ENCODE results near the gene ZNF629.

ZNF629 gene

DNA sequence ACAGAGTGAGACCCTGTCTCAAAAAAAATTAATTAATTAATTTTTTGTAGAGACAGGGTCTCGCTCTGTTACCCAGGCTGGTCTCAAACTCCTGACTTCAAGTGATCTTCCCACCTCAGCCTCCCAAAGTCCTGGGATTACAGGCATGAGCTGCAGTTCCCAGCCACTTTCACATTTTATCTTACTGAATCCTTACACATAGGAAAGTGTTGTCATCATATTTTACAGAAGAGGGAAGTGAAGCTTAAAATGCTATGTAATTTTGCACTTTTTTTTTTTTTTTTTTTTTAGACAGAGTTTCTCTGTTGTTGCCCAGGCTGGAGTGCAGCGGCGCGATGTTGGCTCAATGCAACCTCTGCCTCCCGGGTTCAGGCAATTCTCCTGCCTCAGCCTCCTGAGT, 21.1 kb upstream of the ZNF629 start:
- no peaks in the 10 kb centered on the region for H3K36me3 ChIP-seq (ENCODE audit: insufficient read depth, low read depth, low read length)
- H3K4me3 ChIP-seq (ENCODE audit: low read length) = no peak overlapping the region
- H3K27me3 ChIP-seq (ENCODE audit: insufficient read depth, low read length) = peaks cover 61% of the 10 kb centered on the region
- H3K9ac ChIP-seq (ENCODE audit: low read depth, low read length) = no peak overlapping the region
- H3K27ac ChIP-seq (ENCODE audit: low read length) = no peak overlapping the region
- no peaks in the 10 kb centered on the region for H3K9me3 ChIP-seq (ENCODE audit: insufficient read depth, low read depth, low read length)
- peaks cover 4% of the 10 kb centered on the region; the same call in 1 of the 2 replicates for H3K4me1 ChIP-seq (ENCODE audit: insufficient read depth, low read length)

DNA sequence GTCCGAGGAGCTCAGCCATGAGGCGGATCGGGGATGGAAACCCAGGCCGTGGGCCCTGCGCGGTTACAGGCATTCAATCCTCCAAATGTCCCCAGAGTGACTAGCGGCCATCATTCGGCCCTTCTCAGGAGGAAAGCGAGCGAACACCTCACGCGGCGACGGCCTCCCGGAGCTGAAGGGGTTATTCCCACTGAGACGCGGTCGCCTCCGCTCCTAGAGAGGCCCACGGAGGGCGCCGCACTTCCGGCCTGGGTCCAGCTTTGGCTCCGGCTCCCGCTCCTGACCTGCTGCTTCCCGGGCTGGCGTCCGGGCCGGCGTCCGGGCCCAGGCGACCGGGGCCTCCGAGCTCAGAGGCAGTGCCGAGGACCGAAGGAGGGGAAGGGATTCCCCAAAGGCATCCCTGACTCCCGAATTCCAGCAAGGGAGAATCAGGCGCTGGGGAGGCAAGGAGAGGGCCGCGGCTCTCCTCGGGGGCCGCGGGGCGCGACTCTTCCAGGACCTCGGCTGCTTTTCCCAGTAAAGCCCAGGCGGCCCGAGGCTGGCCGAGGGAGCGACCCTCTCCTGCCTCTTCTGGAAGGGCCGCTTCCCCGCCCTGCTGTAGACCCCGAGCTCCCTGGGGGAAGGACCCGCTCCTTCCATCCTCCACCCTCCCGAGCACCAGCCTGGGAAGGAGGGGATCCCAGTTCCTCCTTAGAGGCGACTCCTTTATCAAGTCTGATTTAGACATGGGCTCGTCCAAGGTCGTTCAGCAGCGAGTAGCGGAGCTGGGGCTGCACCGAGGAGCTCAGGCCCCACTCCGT, 18.6 kb upstream of the ZNF629 start:
- H3K27me3 ChIP-seq (ENCODE audit: insufficient read depth, low read length) = peaks cover 64% of the 10 kb centered on the region
- H3K9me3 ChIP-seq (ENCODE audit: insufficient read depth, low read depth, low read length) = no peaks in the 10 kb centered on the region
- peak overlapping the region; percentile 66 for H3K4me3 ChIP-seq (ENCODE audit: low read length)
- peaks cover 4% of the 10 kb centered on the region; the same call in 1 of the 2 replicates for H3K4me1 ChIP-seq (ENCODE audit: insufficient read depth, low read length)
- no peaks in the 10 kb centered on the region for H3K36me3 ChIP-seq (ENCODE audit: insufficient read depth, low read depth, low read length)
- no peak overlapping the region for H3K27ac ChIP-seq (ENCODE audit: low read length)
- H3K9ac ChIP-seq (ENCODE audit: low read depth, low read length) = peak overlapping the region; percentile 54; the same call in 1 of the 2 replicates

DNA sequence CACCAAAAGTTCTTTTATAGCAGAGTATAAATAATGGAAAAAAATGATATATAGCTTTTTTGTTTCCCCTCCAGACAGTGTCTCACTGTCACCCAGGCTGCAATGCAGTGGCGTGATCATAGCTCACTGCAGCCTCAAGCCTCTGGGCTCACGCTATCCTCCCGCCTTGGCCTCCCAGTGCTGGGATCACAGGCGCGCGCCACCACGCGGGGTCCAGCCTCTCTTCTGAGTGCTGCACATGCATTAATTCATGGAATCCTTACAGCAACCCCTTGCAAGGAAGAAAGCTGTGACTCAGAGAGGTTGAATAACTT, 18.0 kb upstream of the ZNF629 start:
- Histone ChIP-seq H3K27me3 (ENCODE audit: insufficient read depth, low read length) (peaks cover 65% of the 10 kb centered on the region), H3K36me3 (ENCODE audit: insufficient read depth, low read depth, low read length) (no peaks in the 10 kb centered on the region), H3K27ac (ENCODE audit: low read length) (no peak overlapping the region), H3K9me3 (ENCODE audit: insufficient read depth, low read depth, low read length) (no peaks in the 10 kb centered on the region), H3K4me3 (ENCODE audit: low read length) (peak overlapping the region; percentile 66), H3K4me1 (ENCODE audit: insufficient read depth, low read length) (peaks cover 4% of the 10 kb centered on the region; the same call in 1 of the 2 replicates), H3K9ac (ENCODE audit: low read depth, low read length) (peak overlapping the region; percentile 54; the same call in 1 of the 2 replicates)

DNA sequence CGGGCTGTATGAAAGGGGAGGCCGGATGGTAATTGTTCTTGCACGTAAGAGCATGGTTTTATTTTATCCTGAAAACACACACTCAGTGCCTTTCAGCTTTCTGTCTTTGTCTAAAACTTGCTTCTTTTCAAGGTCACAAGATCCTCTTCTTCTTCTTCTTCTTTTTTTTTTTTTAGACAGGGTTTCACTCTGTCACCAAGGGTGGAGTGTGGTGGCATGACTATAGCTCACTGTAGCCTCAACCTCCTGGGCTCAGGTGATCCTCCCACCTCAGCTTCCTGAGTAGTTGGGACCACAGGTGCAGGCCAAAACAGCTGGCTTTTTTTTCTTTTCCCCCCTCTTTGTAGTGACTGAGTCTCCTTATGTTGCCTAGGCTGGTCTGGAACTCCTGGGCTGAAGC, 15.9 kb upstream of the ZNF629 start:
- Histone ChIP-seq H3K9me3 (ENCODE audit: insufficient read depth, low read depth, low read length) (no peaks in the 10 kb centered on the region), H3K36me3 (ENCODE audit: insufficient read depth, low read depth, low read length) (no peaks in the 10 kb centered on the region), H3K27ac (ENCODE audit: low read length) (no peak overlapping the region), H3K9ac (ENCODE audit: low read depth, low read length) (no peak overlapping the region), H3K4me1 (ENCODE audit: insufficient read depth, low read length) (peaks cover 4% of the 10 kb centered on the region; the same call in 1 of the 2 replicates), H3K27me3 (ENCODE audit: insufficient read depth, low read length) (peaks cover 58% of the 10 kb centered on the region), H3K4me3 (ENCODE audit: low read length) (no peak overlapping the region)

DNA sequence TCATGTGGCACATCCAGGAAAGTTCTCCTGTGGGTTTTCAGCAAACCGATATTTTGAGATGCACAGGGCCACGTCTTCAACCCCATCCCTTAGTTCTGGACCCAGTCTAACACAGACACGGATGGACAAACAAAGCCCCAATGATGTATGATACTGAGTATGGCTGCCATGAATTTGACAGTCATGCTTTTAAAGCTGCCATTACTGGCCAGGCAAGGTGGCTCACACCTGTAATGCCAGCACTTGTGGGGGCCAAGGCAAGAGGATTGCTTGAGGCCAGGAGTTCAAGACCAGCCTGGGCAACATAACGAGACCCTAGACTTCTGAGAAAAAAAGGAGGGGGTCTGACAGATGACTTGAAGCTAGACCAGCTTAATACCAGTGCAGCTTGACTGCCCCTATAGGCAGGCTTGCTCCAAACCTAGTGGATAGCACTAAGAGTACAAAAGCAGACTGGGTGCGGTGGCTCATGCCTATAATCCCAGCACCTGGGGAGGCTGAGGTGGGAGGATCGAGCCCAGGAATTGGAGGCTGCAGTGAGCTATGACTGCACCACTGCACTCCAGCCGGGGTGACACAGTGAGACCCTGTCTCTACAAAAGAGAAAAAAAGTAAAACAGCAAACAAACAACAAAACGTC, 10.8 kb upstream of the ZNF629 start:
- H3K36me3 ChIP-seq (ENCODE audit: insufficient read depth, low read depth, low read length) = no peaks in the 10 kb centered on the region
- no peak overlapping the region for H3K9ac ChIP-seq (ENCODE audit: low read depth, low read length)
- H3K27me3 ChIP-seq (ENCODE audit: insufficient read depth, low read length) = peaks cover 23% of the 10 kb centered on the region
- H3K9me3 ChIP-seq (ENCODE audit: insufficient read depth, low read depth, low read length) = no peaks in the 10 kb centered on the region
- no peaks in the 10 kb centered on the region for H3K4me1 ChIP-seq (ENCODE audit: insufficient read depth, low read length)
- H3K27ac ChIP-seq (ENCODE audit: low read length) = no peak overlapping the region
- H3K4me3 ChIP-seq (ENCODE audit: low read length) = no peak overlapping the region

DNA sequence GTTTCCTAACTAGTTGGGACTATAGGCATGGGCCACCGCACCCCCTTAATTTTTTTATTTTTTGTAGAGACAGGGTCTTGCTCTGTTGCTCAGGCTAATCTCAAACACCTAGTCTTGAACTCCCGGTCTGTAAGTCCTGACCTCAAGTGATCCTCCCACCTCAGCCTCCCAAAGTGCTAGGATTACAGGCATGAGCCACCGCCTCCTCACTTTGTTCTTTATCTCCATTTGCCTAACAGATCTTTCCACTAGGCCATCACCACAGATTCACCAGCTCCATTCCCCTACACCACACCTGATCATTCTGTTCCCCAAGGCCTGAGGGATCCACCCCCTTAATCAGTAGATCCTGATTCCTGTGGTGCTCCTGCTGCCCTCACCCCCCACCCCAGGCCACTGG, 7.6 kb upstream of the ZNF629 start:
- no peak overlapping the region for H3K4me3 ChIP-seq (ENCODE audit: low read length)
- no peak overlapping the region for H3K9ac ChIP-seq (ENCODE audit: low read depth, low read length)
- H3K36me3 ChIP-seq (ENCODE audit: insufficient read depth, low read depth, low read length) = no peaks in the 10 kb centered on the region
- no peaks in the 10 kb centered on the region for H3K4me1 ChIP-seq (ENCODE audit: insufficient read depth, low read length)
- H3K27me3 ChIP-seq (ENCODE audit: insufficient read depth, low read length) = 0 out of 2 replicates have a peak, but pooled peaks cover 8% of the 10 kb centered on the region
- no peak overlapping the region for H3K27ac ChIP-seq (ENCODE audit: low read length)
- no peaks in the 10 kb centered on the region for H3K9me3 ChIP-seq (ENCODE audit: insufficient read depth, low read depth, low read length)

DNA sequence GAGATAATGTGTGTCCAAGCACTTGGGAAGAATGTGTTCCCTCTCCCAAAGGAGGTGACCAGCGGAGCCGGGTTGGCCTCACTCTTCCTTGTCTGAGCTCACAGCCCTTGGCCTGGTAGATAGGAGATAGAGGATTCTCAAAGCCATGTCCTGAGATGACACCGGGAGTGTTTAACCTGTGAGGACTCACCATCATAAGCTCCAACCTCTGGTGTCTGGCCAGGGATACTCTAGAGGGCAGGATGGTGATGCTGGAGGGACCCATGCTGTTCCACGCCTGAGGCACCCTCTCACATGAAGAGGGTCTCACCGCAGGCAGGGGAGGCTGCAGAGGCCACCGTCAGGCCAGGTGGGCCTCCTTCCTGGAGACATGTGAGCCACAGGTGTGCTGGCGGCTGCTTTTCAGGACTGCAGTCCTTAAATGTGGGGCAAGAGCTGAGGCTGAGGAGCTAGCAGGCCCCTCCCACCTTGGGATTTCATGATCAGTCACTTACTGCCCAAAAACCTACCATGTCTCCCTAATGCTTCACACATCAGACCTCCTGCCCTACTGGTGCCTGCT, 6.6 kb upstream of the ZNF629 start:
- Histone ChIP-seq H3K36me3 (ENCODE audit: insufficient read depth, low read depth, low read length) (no peaks in the 10 kb centered on the region), H3K27me3 (ENCODE audit: insufficient read depth, low read length) (0 out of 2 replicates have a peak, but pooled peaks cover 8% of the 10 kb centered on the region), H3K9me3 (ENCODE audit: insufficient read depth, low read depth, low read length) (no peaks in the 10 kb centered on the region), H3K4me1 (ENCODE audit: insufficient read depth, low read length) (no peaks in the 10 kb centered on the region), H3K9ac (ENCODE audit: low read depth, low read length) (no peak overlapping the region), H3K4me3 (ENCODE audit: low read length) (no peak overlapping the region), H3K27ac (ENCODE audit: low read length) (no peak overlapping the region)

DNA sequence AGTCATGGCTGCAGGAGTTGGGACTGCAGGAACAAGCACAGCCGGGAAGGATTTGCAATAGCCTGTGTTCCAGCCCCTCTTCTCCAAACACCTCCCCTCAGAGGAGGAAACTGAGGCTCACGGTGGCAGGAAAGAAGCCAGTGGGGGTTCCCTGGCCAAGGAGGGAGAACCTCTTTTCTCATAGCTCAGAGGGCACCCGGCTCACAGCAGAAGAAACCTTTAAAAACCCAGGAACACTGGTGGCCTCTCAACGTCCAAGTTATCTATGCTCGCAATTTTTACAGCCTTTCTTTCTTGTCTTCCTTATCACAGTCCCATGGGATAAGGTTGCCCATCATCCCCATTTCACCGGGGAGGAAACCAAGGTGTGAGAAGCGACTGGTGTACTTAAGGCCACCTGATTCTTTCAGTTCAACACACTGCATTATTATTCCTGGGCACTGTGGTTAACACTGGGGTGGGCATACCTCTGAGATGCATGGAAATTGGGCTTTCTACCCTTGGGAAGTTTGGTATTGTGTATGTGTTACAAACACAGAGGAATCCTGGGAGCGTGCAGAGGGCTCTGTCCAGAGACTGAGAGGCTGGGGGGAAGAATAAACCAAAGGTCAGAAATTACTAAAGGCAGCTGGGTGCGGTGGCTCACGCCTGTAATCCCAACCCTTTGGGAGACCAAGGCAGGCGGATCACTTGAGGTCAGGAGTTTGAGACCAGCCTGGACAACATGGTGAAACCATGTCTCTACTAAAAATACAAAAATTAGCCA, 791 bp upstream of the ZNF629 start:
- H3K36me3 ChIP-seq (ENCODE audit: insufficient read depth, low read depth, low read length) = peaks cover 12% of the 10 kb centered on the region; the same call in 1 of the 2 replicates
- 0 out of 2 replicates have a peak, but pooled peaks cover under 1% of the 10 kb centered on the region for H3K27me3 ChIP-seq (ENCODE audit: insufficient read depth, low read length)
- peak overlapping the region; percentile 91 for H3K4me3 ChIP-seq (ENCODE audit: low read length)
- peak overlapping the region; percentile 96 for H3K27ac ChIP-seq (ENCODE audit: low read length)
- peak overlapping the region; percentile 95; the same call in 1 of the 2 replicates for H3K9ac ChIP-seq (ENCODE audit: low read depth, low read length)
- H3K4me1 ChIP-seq (ENCODE audit: insufficient read depth, low read length) = peaks cover 5% of the 10 kb centered on the region; the same call in 1 of the 2 replicates
- no peaks in the 10 kb centered on the region for H3K9me3 ChIP-seq (ENCODE audit: insufficient read depth, low read depth, low read length)

DNA sequence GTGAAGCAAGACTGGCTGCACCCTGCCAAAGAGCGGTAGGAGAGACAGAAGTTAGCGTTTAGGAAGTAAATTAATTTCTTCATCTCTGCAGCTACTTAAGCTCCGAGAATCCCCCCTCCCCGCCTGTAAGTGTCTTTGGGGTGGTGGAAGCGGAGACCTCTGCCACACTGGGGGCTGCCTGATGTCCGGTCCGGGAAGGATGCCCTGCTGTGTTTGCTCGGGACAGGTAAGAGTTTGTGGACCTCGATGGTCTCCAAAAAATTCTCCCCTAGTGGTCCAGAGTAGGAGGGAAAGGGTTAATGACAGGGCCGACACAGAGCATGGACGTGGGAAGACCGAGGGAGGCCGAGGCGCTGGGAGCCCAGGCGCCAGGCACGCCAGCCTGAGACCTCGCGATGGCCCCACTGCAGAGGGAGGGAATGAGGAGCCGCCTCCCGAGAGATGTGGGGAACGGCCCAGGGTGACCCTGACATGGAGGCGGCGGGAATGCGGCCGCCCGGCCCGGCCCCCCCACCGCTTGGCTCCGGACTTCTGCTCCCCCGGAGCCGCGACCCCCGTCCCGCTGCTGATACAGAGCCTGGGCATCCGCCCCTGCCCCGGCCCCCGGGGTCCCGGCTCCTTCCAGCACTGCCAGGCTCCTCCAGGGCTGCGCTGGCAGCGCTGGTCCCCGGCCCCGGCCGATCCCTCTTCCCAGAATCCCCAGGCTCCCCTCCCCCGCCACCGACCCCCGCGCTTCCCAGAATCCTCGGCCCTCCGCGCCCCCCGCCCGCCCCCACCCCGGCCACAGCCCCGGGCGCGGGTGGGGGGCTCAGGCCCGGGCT, 680 bp downstream of the ZNF629 start:
- Histone ChIP-seq H3K9me3 (ENCODE audit: insufficient read depth, low read depth, low read length) (no peaks in the 10 kb centered on the region), H3K27me3 (ENCODE audit: insufficient read depth, low read length) (no peaks in the 10 kb centered on the region), H3K4me1 (ENCODE audit: insufficient read depth, low read length) (peaks cover 5% of the 10 kb centered on the region; the same call in 1 of the 2 replicates), H3K36me3 (ENCODE audit: insufficient read depth, low read depth, low read length) (peaks cover 26% of the 10 kb centered on the region), H3K4me3 (ENCODE audit: low read length) (peak overlapping the region; percentile 91), H3K9ac (ENCODE audit: low read depth, low read length) (peak overlapping the region; percentile 95), H3K27ac (ENCODE audit: low read length) (no peak overlapping the region)

DNA sequence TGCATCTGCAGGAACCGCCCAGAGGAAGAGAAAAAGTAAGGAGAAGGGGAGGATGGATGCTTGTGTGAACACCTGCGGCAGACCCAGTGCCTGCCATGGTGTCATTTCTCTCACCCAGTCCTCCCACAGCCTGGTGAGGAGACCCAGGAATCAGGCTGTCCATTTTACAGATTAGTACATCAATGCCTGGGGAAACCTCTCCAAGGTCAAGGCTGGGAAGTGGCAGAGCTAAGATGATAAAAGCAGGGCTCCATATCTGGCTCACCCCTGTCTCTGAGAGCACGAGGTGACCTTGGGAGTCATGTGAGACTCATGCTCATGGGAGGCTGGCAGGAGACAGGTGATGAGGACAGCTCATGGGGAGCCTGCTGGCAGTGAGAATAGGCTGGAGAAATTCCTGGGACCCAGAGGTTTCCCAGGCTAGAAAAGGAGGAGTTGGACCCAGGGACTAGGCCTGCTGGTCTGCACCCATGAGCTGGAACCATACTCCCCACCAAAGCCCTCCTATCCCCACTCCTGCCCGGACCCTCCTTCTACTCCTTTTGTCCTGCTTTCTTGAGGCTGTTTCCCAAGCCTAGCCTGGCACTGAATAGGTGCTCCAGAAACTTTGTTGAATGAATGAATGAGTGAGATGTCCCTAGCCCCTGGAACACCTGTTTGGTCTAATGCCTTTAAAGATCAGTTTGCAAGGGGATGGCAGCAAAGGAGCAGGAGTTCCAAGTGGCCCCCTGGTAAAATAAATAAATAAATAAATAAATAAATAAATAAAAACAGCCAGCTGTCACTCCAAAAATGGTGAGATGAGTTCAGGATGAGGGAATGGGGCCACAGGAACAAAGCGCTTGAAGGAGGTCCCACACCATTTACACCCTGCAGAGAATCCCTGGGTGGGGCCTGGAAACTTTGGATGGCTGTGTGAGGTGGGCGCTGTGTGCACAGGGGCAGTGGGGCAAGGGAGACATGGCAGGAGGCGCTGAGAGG, 1.6 kb downstream of the ZNF629 start:
- H3K27ac ChIP-seq (ENCODE audit: low read length) = no peak overlapping the region
- H3K4me3 ChIP-seq (ENCODE audit: low read length) = peak overlapping the region; percentile 91
- H3K4me1 ChIP-seq (ENCODE audit: insufficient read depth, low read length) = peaks cover 5% of the 10 kb centered on the region; the same call in 1 of the 2 replicates
- H3K36me3 ChIP-seq (ENCODE audit: insufficient read depth, low read depth, low read length) = peaks cover 32% of the 10 kb centered on the region
- H3K9me3 ChIP-seq (ENCODE audit: insufficient read depth, low read depth, low read length) = no peaks in the 10 kb centered on the region
- H3K9ac ChIP-seq (ENCODE audit: low read depth, low read length) = peak overlapping the region; percentile 83
- H3K27me3 ChIP-seq (ENCODE audit: insufficient read depth, low read length) = no peaks in the 10 kb centered on the region
